ENCODE data around the gene TNFRSF18. TPM values are rescaled to one million over a fixed set of nuclear protein-coding genes. Genes with fewer than 3 reads are reported as not detected.

TNFRSF18 gene
- total RNA-seq, 4 donors from 2014 or later: 0.44 to 2.6 TPM; not detected in 2

DNA sequence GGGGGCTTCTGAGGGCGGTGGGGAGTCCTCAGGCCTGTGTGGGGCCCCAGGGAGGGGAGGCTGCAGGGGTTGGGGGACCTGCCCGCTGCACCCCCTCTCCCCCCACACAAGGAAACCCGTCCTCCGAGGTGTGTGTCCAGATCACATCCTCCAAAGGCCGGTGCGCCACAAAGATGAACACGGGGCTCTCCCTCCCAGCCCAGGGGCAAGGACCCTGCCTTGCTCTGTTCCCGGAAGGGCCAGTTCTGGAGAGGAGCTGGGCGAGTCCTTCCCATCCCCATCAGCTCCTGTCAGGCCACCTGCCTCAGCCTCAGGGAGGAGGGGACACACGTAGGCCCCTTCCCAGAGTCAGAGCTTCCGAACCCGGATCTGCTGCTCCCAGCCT lies 35.2 kb downstream of the TNFRSF18 start:
- TF ChIP-seq, protein P1, sequence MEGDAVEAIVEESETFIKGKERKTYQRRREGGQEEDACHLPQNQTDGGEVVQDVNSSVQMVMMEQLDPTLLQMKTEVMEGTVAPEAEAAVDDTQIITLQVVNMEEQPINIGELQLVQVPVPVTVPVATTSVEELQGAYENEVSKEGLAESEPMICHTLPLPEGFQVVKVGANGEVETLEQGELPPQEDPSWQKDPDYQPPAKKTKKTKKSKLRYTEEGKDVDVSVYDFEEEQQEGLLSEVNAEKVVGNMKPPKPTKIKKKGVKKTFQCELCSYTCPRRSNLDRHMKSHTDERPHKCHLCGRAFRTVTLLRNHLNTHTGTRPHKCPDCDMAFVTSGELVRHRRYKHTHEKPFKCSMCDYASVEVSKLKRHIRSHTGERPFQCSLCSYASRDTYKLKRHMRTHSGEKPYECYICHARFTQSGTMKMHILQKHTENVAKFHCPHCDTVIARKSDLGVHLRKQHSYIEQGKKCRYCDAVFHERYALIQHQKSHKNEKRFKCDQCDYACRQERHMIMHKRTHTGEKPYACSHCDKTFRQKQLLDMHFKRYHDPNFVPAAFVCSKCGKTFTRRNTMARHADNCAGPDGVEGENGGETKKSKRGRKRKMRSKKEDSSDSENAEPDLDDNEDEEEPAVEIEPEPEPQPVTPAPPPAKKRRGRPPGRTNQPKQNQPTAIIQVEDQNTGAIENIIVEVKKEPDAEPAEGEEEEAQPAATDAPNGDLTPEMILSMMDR (IDR thresholded peaks at IDR 0.05; ENCODE audit: low read depth): no peak

DNA sequence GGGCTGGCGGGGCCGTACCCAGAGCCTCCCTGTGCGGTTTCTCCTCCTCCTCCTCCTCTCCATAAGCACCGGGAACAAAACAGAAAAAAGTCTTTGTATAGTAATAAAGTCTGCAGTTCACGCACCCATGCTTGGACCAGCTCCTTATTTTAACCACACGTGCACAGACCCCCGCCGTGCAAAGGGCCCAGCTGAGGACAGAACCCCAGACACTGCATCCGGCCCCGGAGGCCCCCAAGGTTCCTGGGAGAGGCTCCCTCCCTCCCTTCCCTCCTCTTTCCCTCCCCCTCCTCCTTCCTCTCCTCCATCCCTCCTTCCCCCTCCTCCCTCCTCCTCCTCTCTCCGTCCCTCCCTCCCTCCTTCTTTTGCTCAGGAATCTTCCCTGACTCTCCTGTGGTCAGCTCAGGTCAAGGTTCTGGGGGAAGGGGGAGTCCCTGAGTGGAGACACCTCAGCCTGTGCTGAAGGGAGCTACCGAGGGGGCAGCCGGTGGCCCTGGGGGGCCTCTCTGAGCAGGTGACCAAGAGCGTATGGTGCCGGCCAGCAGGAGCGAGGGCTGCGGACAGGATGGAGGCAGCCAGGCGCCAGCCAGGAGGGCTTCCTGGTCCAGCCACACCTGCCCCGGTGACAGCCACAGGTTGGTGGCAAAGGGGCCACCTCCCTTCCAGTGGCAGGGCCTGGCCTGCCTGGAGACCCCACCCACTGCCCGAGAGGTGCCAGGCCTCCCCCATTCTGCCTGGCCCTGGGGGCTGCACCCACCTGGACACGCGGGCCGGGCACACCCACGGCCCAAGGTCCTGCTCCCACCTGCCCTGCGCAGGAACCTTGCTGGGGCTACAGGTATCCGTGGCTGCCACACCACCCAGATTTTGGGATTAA lies 35.9 kb downstream of the TNFRSF18 start:
- TF ChIP-seq, protein P1 (IDR thresholded peaks at IDR 0.05; ENCODE audit: low read depth): no peak

DNA sequence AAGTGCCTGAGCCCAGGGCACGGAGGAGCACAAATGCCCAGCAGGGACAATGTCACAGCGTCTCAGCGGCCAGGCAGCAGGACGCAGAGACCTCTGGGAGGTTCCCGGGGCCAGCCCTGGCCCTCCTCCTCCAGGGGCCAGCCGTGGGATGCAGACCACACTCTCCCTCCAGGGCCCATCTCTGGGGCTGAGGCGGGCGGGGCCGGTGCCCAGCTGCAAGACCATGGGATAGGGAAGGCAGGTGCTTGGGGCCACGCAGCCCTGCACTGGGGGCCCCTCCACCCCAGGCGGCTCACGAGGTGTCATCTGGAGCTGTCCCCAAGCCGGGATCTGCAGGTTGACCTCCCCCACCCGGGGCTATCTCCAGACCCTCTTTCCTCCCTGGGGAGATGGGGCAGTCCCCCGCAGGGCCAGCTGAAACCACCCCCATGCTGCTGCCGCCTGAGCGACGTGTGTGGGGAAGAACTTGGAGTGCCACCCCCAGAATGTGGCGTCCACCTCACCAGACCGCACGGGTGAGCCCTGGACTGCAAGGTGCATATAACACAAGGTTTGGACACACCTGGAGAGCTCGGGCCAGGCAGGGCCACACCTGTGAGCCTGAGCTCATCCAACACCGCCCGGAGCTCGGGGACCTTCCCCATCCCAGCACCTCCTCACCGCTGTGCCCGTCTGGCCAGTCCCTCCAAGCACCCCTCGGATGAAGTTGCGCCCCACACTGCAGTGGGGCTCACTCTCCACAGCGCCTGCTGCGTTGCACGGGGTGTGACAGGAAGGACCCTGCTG lies 36.8 kb downstream of the TNFRSF18 start:
- TF ChIP-seq, protein P1 (IDR thresholded peaks at IDR 0.05; ENCODE audit: low read depth): no peak

DNA sequence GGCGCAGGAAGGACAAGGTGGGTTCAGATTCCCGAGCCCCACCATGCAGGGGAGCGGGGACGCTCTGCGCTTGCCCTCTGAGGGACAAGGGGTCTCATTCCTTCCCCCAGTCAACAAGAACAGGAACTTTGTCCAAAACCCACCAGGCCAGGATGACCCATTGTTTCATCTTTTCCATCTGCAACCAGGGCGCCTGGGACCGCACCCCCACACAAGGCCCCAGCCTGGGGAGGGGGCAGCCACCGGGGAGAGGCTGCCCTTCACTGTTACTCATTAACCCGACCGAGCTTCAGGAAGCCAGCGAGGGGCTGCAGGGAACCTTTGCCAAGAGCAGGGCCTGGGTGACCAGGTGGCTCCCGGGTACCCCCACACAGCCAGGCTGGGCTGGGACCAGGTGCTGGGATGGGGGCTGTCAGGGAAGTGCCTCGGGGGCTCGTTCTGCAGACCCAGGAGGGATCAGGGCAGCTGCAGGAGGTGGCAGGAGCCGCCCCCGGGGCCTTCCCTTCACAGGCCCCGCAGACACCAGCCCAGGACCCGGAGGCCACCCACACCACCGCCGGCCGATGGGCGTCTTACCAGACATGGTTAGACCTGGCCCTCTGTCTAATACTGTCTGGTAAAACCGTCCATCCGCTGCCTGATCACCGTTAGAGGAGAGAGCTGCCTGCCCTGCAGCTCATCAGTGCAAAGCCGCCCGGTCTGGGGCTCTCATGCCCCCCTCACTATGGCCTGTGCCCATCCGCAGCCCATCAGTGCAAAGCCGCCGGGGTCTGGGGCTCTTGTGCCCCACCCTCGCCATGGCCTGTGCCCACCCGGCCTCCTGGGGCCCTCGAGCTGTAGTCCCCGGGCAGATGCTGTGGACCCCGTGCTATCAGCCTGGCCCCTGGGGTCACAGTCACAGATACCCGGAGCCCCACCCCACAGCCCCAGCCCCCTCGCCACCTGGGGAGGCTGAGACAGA lies 37.7 kb downstream of the TNFRSF18 start:
- TF ChIP-seq, protein P1 (IDR thresholded peaks at IDR 0.05; ENCODE audit: low read depth): no peak

DNA sequence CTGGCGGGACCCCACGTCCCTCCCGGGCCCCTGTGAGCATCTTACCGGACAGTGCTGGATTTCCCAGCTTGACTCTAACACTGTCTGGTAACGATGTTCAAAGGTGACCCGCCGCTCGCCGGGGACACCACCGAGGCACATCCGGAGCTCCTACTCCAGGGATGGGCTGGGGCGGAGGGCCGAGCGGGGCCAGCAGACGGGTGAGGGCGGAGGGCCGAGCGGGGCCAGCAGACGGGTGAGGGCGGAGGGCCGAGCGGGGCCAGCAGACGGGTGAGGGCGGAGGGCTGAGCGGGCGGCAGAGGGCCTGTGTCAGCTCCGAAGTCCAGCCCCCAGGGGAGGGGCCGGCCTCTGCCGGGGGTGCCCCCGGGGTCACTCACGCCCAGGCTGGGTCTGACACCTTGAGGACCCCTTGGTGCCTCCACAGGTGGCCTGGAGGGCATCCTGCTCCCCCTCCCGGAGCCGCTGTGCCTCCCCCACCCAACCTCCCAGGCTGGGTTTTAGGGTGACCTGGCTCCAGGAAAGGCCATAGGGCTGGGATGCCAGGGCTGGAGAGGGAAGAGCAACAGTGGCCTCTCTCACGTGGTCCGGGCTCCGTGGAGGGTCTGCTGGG lies 38.4 kb downstream of the TNFRSF18 start:
- TF ChIP-seq, protein P1 (IDR thresholded peaks at IDR 0.05; ENCODE audit: low read depth): no peak

DNA sequence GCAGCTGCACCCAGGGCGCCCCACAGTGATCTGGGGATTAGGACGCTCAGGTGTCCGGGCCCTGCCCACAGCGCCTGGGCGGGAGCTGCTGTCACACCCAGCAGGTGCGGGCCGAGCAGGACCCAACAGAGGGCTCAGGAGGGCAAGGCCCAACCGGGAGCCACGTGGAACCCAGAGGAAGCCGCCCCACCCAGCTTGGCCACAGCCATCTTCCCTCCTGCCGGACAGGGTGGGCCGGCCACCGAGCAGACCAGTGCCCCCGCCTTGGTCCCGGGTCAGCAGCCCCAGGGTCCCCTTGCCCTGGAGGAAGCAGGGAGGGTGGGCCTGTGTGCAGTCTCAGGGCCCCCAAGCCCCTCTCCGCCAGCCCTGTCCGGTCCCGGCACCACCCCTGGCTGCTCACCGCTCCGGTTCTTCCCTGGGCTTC lies 39.0 kb downstream of the TNFRSF18 start:
- TF ChIP-seq, protein P1 (IDR thresholded peaks at IDR 0.05; ENCODE audit: low read depth): no peak

All from subcutaneous adipose tissue (tissue), 4 donors.